C4-2B (cell line): ENCODE data around the gene CCDC88C.

Experiments
- H3K27ac ChIP-seq: fragments of 450-650 bp; 2 replicates; pipeline ENCODE4 v1.5.1; 2017
- ZFX ChIP-seq: fragments of 450-650 bp; IDR thresholded peaks from 2 replicates; pipeline ENCODE4 v1.6.1; 2017
- TF ChIP-seq, protein P1 (sequence below): fragments of 450-650 bp; conservative IDR thresholded peaks from 2 replicates; pipeline ENCODE4 v1.5.1; 2017; ENCODE audit warnings: mild to moderate bottlenecking

The CCDC88C gene

DNA sequence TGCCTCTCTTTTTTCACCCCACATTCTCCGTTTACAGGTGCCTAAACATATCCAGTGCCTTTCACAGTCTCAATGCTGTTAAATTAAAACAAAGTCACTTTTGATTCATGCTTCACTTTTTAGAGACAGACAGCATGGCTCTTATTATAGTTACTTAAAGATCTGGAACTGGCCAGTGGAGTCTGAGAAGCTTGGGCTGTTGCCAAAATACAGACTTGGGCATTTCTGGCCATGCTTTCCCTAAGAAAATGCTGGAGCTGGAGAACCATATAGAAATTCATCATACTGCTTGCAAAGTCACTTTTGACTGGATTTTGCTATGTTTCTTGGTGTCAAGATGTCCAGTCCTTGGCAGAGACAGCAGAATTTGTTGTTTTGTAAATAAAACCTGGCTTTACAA, 161.0 kb downstream of the CCDC88C start:
- no peak overlapping the region for H3K27ac ChIP-seq
- TF ChIP-seq, protein P1, sequence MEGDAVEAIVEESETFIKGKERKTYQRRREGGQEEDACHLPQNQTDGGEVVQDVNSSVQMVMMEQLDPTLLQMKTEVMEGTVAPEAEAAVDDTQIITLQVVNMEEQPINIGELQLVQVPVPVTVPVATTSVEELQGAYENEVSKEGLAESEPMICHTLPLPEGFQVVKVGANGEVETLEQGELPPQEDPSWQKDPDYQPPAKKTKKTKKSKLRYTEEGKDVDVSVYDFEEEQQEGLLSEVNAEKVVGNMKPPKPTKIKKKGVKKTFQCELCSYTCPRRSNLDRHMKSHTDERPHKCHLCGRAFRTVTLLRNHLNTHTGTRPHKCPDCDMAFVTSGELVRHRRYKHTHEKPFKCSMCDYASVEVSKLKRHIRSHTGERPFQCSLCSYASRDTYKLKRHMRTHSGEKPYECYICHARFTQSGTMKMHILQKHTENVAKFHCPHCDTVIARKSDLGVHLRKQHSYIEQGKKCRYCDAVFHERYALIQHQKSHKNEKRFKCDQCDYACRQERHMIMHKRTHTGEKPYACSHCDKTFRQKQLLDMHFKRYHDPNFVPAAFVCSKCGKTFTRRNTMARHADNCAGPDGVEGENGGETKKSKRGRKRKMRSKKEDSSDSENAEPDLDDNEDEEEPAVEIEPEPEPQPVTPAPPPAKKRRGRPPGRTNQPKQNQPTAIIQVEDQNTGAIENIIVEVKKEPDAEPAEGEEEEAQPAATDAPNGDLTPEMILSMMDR = no peak
- no peak for TF ChIP-seq ZFX

DNA sequence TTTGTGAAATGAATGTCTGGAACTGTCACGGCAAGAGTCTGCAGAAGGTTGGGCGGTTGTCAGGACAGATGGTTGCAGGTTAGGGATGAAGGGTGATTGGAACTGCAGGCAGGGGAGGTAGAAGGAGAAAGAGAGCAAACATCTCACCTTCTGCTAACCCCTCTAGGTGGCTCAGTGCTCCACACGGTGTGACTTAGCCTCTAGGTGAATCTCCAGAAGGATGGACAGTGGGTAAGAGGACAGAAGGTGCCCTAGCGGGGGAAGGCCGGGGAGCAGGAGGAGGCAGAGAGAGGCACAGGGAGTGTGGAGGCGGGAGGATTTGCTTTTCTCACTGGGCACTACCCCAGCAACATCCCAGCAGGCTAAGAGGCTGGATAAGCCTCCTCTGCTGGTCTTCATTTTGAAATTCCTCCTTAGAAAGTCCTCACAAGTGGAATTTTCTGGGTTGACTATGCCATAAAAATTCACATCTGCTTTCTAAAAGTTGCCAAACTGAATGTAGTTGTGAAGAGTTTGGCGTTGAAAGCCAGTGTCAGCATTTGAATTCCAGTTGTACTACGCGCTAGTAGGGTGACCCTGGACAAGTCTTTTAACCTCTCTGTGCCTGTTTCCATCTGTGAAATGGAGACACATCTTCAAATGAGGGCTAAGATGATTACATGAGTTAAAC, 162.5 kb downstream of the CCDC88C start:
- TF ChIP-seq, protein P1 = no peak
- TF ChIP-seq ZFX = no peak
- H3K27ac ChIP-seq = no peak overlapping the region

DNA sequence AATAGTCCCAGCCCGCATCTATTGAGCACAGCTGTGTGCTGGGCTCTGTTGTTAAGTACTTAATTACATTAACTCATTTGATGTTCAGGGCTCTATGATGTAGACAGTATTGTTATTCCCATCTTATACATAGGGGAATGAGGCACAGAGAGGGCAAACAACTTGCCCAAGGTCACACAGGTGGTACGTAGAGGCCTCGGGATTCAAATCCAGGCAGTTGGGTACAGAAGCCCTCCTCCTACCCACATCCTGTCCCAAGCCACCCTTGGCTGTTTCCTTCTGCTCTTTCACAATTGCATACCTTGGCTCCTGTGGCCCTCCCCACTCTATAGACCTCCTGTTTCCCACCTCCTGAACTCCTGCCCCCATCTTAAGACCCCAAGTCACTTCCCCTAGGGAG, 163.2 kb downstream of the CCDC88C start:
- TF ChIP-seq, protein P1 = no peak
- TF ChIP-seq ZFX = no peak
- H3K27ac ChIP-seq = no peak overlapping the region

DNA sequence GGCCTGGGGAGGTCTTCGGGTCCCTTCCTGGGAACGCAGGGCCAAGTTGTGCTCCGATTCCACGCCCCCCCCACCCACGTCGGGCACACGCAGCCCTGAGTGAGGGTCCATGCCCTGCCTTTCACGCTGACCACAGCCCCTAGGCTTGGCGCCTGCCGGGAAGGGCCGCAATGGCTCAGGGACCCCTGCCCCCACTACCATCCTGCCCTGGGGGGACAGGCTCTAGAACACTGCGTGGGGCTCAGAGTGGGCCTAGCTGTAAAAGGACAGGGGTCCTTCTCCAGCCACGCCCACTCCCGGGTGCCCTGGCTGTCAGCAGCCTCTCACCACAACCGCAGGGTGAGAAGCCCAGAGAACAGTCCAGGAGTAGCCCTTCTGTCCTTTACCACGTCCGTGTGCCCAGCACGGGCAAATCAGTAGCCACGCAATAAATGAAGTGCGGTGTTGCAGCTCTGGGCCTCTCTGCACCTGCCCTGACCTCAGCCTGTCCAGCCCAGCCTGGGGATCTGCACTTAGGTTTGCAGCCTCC, 163.8 kb downstream of the CCDC88C start:
- peak overlapping the region; percentile 27; the same call in 1 of the 2 replicates for H3K27ac ChIP-seq
- TF ChIP-seq, protein P1 = no peak
- no peak for TF ChIP-seq ZFX

DNA sequence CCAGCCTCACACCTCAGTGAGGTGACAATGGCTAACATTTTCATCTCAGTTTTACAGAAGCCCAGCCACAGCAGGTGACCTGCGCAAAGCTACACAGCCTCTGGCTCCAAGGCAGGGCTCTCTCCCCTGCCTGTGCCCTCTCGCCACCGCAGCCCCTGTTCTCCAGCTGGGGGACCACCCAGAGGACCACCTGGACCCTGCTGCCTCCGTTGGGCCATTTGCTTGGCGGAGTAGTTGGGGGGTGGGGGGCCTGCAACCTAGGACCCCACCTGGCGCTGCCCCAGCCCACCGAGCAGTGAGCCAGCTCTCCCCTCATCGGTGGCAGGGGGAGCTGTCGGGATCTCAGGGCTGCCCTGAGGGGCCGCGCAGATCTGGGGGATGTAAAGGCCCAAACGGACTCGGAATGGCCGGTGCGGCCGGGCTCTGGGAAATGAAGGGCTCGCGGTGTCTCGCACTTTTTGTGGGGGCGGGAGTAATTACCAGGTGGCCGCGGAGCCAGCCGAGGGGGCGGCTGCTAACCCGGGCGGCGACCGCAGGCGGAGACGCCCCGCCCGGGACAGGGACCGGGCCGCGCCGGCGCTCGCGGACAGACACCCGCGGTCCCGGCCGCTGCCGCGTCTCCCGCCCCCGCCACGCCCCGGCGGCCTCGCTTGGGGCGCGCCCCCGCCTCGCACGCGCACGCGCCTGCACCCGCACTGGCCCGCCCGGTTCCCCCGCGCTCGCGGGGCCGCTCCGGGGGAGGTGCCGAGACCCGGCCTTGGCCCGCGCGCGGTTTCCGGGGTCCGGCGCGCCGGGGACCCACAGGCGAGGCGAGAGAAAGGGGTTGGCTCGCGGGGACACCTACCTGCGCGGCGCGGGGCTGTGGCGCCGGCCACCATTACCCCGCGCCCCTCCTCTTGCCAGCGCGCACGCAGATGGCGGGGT, 164.5 kb downstream of the CCDC88C start:
- H3K27ac ChIP-seq = peak overlapping the region; percentile 27; the same call in 1 of the 2 replicates
- TF ChIP-seq ZFX = no peak
- TF ChIP-seq, protein P1 = no peak

DNA sequence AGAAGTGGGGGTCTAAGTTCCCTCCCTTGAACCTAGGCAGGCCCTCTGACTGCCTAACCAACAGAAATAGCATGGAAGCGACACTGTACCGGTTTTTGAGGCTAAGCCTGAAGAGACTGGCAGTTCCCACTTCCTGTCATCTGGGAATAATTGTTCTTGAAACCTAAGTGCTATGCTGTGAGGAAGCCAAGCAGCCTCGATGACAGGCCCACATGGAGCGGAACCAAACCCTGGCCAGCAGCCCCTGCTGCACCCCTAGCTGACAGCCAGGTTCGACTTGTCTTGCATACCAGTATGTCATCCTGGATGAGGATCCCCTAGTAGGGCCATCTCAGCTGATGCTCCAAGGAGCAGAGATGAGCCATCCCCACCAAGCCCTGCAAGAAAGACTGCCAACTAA, 166.7 kb downstream of the CCDC88C start:
- H3K27ac ChIP-seq = no peak overlapping the region

More for the DNA sequence above, 166.7 kb downstream of the CCDC88C start:
- no peak for TF ChIP-seq ZFX
- TF ChIP-seq, protein P1 = no peak
